WTC11 (cell line): ENCODE results near the gene AIF1. TPM values are rescaled to one million over a fixed set of nuclear protein-coding genes. Genes with fewer than 3 reads are reported as not detected.

Experiments
- ATAC-seq: fragments of 200-7000 bp; cut with Tn5 transposase; 2 replicates; pipeline ENCODE4 v1.10.0; 2021; ENCODE audit warnings: mild to moderate bottlenecking, moderate library complexity
- CTCF ChIA-PET: fragments of 300-600 bp; sonication (Branson Sonifier 250); formaldehyde crosslinking; loops from one replicate; lab custom pipeline; 2021; ENCODE audit warnings: antibody characterized with exemption; lab: Charles Lee
- POLR2A ChIA-PET: fragments of 350-600 bp; sonication (Branson Sonifier 250); formaldehyde crosslinking; loops from one replicate; lab custom pipeline; 2021; ENCODE audit warnings: antibody characterized with exemption; lab: Charles Lee
- DNase-seq: peaks from one replicate; pipeline ENCODE4 v3.0.0; 2021; ENCODE audit warnings: low spot score
- H3K27ac Mint-ChIP-seq: 2 replicates; pipeline ENCODE4 v1.8.0; 2021; ENCODE audit warnings: mixed read lengths
- H3K27me3 Mint-ChIP-seq: 2 replicates; pipeline ENCODE4 v1.8.0; 2021; ENCODE audit warnings: low read depth, mild to moderate bottlenecking, moderate library complexity, mixed read lengths
- H3K36me3 Mint-ChIP-seq: 2 replicates; pipeline ENCODE4 v1.8.0; 2021; ENCODE audit warnings: mixed read lengths
- H3K4me1 Mint-ChIP-seq: 2 replicates; pipeline ENCODE4 v1.8.0; 2022; ENCODE audit warnings: mixed read lengths
- H3K4me3 Mint-ChIP-seq: 2 replicates; pipeline ENCODE4 v1.8.0; 2021; ENCODE audit warnings: mild to moderate bottlenecking, moderate library complexity, mixed read lengths
- H3K9me3 Mint-ChIP-seq: 2 replicates; pipeline ENCODE4 v1.8.0; 2021; ENCODE audit warnings: mixed read lengths
- CREM ChIP-seq: sonication (generic); formaldehyde crosslinking; IDR thresholded peaks from 2 replicates; pipeline ENCODE4 v1.8.1; 2022; ENCODE audit warnings: mild to moderate bottlenecking, missing genetic modification reagents, moderate library complexity
- ESRRA ChIP-seq: sonication (generic); formaldehyde crosslinking; IDR thresholded peaks from 2 replicates; pipeline ENCODE4 v1.8.1; 2022; ENCODE audit warnings: mild to moderate bottlenecking, missing genetic modification reagents, borderline replicate concordance
- ETV6 ChIP-seq: sonication (generic); formaldehyde crosslinking; IDR thresholded peaks from 2 replicates; pipeline ENCODE4 v1.8.1; 2022; ENCODE audit warnings: mild to moderate bottlenecking, missing genetic modification reagents
- FOXP1 ChIP-seq: sonication (generic); formaldehyde crosslinking; IDR thresholded peaks from 2 replicates; pipeline ENCODE4 v1.8.0; 2022; ENCODE audit warnings: missing genetic modification reagents, mild to moderate bottlenecking, moderate library complexity, borderline replicate concordance
- NFYB ChIP-seq: sonication (generic); formaldehyde crosslinking; conservative IDR thresholded peaks from 2 replicates; pipeline ENCODE4 v1.8.0; 2022; ENCODE audit warnings: low read depth, missing genetic modification reagents
- NR3C1 ChIP-seq: sonication (generic); formaldehyde crosslinking; conservative IDR thresholded peaks from 2 replicates; pipeline ENCODE4 v1.8.1; 2023; ENCODE audit warnings: low read depth, mild to moderate bottlenecking, missing genetic modification reagents
- SMAD3 ChIP-seq: sonication (generic); formaldehyde crosslinking; IDR thresholded peaks from 2 replicates; pipeline ENCODE4 v1.8.0; 2022; ENCODE audit warnings: missing genetic modification reagents, mild to moderate bottlenecking, borderline replicate concordance
- SOX15 ChIP-seq: fragments of 250-450 bp; sonication (Bioruptor Pico); IDR thresholded peaks from 2 replicates; pipeline ENCODE4 v1.9.0; 2021; ENCODE audit warnings: mild to moderate bottlenecking
- TEAD1 ChIP-seq: sonication (generic); formaldehyde crosslinking; IDR thresholded peaks from 2 replicates; pipeline ENCODE4 v1.8.0; 2022; ENCODE audit warnings: mild to moderate bottlenecking, missing genetic modification reagents
- ZNF138 ChIP-seq: sonication (generic); formaldehyde crosslinking; conservative IDR thresholded peaks from 2 replicates; pipeline ENCODE4 v1.8.1; 2022; ENCODE audit warnings: mild to moderate bottlenecking, moderate library complexity, missing genetic modification reagents
- ZNF232 ChIP-seq: sonication (generic); formaldehyde crosslinking; IDR thresholded peaks from 2 replicates; pipeline ENCODE4 v1.8.0; 2022; ENCODE audit warnings: mild to moderate bottlenecking, missing genetic modification reagents
- ZNF263 ChIP-seq: sonication (generic); formaldehyde crosslinking; IDR thresholded peaks from 2 replicates; pipeline ENCODE4 v1.8.1; 2022; ENCODE audit warnings: low read depth, mild to moderate bottlenecking, moderate library complexity, missing genetic modification reagents
- ZNF671 ChIP-seq: fragments of 250-450 bp; sonication (Bioruptor Pico); IDR thresholded peaks from 2 replicates; pipeline ENCODE4 v1.8.0; 2021; ENCODE audit warnings: mild to moderate bottlenecking
- total RNA-seq: library from RNA; stranded (reverse); gene quantifications from 3 replicates; pipeline ENCODE4 v1.2.3, GENCODE V29; 2021
- TF ChIP-seq, protein P1 (sequence below): sonication (generic); formaldehyde crosslinking; IDR thresholded peaks from 2 replicates; pipeline ENCODE4 v1.8.0; 2023; ENCODE audit warnings: missing genetic modification reagents, mild to moderate bottlenecking, borderline replicate concordance
- TF ChIP-seq, protein P2 (sequence below): sonication (generic); formaldehyde crosslinking; conservative IDR thresholded peaks from 2 replicates; pipeline ENCODE4 v1.8.1; 2023; ENCODE audit warnings: mild to moderate bottlenecking, low read depth, missing genetic modification reagents, moderate library complexity
- TF ChIP-seq, protein P3 (sequence below): sonication (generic); formaldehyde crosslinking; IDR thresholded peaks from 2 replicates; pipeline ENCODE4 v1.8.0; 2022; ENCODE audit warnings: missing genetic modification reagents

Gene AIF1
- total RNA-seq, 1 experiment from 2014 or later = 5.4 TPM

DNA sequence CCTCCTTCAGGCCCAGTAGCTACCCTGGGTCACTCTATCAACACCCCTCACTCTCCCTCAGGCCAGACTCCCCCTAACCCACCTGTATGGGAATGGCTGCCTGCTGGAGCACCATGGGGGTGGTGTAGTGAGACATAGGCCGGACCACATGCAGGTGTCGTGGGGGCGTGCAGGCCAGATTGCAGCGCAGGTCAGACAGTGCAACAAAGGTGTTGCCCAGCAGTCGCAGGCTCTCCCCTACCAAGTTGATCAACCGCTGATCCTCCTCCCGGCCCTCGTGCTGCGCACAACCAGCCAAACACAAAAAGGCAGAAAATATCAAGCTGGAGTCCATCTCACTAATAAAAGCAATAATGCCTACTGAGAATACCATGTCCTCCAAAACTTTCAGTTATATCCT, 30.3 kb downstream of the AIF1 start (continued):
- TF ChIP-seq, protein P1, sequence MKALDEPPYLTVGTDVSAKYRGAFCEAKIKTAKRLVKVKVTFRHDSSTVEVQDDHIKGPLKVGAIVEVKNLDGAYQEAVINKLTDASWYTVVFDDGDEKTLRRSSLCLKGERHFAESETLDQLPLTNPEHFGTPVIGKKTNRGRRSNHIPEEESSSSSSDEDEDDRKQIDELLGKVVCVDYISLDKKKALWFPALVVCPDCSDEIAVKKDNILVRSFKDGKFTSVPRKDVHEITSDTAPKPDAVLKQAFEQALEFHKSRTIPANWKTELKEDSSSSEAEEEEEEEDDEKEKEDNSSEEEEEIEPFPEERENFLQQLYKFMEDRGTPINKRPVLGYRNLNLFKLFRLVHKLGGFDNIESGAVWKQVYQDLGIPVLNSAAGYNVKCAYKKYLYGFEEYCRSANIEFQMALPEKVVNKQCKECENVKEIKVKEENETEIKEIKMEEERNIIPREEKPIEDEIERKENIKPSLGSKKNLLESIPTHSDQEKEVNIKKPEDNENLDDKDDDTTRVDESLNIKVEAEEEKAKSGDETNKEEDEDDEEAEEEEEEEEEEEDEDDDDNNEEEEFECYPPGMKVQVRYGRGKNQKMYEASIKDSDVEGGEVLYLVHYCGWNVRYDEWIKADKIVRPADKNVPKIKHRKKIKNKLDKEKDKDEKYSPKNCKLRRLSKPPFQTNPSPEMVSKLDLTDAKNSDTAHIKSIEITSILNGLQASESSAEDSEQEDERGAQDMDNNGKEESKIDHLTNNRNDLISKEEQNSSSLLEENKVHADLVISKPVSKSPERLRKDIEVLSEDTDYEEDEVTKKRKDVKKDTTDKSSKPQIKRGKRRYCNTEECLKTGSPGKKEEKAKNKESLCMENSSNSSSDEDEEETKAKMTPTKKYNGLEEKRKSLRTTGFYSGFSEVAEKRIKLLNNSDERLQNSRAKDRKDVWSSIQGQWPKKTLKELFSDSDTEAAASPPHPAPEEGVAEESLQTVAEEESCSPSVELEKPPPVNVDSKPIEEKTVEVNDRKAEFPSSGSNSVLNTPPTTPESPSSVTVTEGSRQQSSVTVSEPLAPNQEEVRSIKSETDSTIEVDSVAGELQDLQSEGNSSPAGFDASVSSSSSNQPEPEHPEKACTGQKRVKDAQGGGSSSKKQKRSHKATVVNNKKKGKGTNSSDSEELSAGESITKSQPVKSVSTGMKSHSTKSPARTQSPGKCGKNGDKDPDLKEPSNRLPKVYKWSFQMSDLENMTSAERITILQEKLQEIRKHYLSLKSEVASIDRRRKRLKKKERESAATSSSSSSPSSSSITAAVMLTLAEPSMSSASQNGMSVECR = no peak
- TF ChIP-seq ESRRA (CRISPR knock-in tag) (no peak), ZNF232 (CRISPR knock-in tag) (no peak), ZNF263 (CRISPR knock-in tag) (no peak), CREM (CRISPR knock-in tag) (no peak), ZNF138 (CRISPR knock-in tag) (no peak)

DNA sequence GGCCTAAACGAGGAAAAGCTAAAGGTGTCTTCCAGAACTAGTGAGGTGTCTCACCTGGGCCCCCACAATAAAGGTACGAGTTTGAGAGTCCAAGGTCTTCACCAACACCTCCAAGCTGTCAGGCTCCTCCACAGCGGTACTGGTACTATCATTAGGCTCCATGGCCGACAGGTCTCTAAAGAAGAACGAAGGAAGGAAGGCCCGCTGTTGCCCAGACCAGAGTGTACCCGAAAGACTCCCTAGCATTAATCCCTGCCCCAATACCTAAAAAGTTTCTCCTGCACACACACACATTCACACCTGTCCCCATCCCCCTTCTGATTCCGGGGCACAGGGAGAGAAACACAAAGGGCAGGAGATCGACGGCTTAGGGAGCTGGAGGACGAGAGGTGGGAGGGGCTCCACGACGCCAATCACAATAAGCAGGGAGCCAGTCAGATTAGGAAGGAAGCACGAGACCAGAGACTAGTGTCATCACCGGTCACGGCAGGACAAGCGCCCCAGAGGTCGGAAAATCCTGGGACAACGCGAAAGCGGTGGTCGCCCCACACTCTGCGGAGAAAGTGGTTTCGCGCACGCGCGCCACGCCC, 36.7 kb downstream of the AIF1 start:
- Mint-ChIP-seq H3K4me1 (peaks cover 20% of the 10 kb centered on the region), H3K36me3 (peaks cover 39% of the 10 kb centered on the region), H3K4me3 (peak overlapping the region; percentile 91), H3K27me3 (no peaks in the 10 kb centered on the region), H3K27ac (peak overlapping the region; percentile 100), H3K9me3 (no peaks in the 10 kb centered on the region)
- CTCF ChIA-PET = interaction anchor here (0.7 to 2.3 kb wide), 11 partner anchors 8 to 179 kb away, joined by 3 to 14 read pairs (median 4); partner anchors contain the start of genes ATP6V1G2, C6orf47 and GPANK1
- POLR2A ChIA-PET = interaction anchor here (0.8 to 2.1 kb wide), 12 partner anchors 9 to 176 kb away, joined by 3 to 11 read pairs (median 4); partner anchors contain the start of genes C6orf47, CLIC1, DDAH2 and DDX39B
- ATAC-seq (peak; percentile 57), DNase-seq (peak; percentile 67)
- TF ChIP-seq NR3C1 (CRISPR knock-in tag) (no peak), ZNF671 (CRISPR knock-in tag) (no peak), NFYB (CRISPR knock-in tag) (peak; percentile 5; the same call in 1 of the 2 replicates)

DNA sequence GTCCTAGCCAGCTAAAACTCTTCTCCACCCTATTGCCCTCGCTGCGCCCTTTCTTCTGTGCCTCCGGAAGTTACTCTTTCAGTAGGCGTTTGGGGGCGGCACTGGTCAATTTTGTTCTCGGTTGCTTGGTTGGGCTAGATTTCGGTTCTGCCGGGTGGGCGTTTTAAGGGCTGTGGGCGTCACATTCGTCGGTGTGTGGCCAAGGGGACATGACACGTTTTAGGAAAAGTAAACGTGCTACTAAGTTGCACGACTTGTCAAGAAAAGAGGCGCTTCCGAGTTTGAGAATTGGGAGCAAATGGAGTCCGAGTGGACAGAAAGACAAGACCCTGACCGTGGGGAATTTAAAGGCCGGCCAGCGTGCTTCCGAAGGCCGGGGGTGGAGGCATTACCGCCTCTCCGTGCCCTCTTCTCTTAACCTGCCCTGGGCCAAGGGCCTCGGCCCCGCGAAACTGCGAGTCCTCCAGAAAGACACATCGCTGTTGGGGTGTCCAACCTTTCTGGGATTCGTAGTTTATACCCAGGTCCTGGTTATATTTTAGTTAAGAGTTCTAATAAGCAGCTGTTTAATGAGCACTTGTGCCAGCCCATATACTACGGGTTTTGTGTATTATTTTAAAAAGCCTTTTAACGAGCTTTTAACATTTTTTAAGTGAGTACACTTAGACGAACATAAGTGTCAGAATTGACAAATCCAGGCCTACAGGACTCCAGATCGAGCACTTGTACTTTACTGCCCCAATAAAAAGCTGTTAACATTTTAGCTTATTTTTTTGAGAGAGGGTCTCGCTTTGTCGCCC, 38.1 kb downstream of the AIF1 start:
- TF ChIP-seq ETV6 (CRISPR knock-in tag) (peak; percentile 10; the same call in 1 of the 2 replicates), TEAD1 (CRISPR knock-in tag) (no peak), SMAD3 (CRISPR knock-in tag) (no peak), NR3C1 (CRISPR knock-in tag) (no peak), FOXP1 (CRISPR knock-in tag) (no peak), SOX15 (CRISPR knock-in tag) (no peak)
- TF ChIP-seq, protein P2, sequence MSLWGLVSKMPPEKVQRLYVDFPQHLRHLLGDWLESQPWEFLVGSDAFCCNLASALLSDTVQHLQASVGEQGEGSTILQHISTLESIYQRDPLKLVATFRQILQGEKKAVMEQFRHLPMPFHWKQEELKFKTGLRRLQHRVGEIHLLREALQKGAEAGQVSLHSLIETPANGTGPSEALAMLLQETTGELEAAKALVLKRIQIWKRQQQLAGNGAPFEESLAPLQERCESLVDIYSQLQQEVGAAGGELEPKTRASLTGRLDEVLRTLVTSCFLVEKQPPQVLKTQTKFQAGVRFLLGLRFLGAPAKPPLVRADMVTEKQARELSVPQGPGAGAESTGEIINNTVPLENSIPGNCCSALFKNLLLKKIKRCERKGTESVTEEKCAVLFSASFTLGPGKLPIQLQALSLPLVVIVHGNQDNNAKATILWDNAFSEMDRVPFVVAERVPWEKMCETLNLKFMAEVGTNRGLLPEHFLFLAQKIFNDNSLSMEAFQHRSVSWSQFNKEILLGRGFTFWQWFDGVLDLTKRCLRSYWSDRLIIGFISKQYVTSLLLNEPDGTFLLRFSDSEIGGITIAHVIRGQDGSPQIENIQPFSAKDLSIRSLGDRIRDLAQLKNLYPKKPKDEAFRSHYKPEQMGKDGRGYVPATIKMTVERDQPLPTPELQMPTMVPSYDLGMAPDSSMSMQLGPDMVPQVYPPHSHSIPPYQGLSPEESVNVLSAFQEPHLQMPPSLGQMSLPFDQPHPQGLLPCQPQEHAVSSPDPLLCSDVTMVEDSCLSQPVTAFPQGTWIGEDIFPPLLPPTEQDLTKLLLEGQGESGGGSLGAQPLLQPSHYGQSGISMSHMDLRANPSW (CRISPR knock-in tag) = no peak
- TF ChIP-seq, protein P3, sequence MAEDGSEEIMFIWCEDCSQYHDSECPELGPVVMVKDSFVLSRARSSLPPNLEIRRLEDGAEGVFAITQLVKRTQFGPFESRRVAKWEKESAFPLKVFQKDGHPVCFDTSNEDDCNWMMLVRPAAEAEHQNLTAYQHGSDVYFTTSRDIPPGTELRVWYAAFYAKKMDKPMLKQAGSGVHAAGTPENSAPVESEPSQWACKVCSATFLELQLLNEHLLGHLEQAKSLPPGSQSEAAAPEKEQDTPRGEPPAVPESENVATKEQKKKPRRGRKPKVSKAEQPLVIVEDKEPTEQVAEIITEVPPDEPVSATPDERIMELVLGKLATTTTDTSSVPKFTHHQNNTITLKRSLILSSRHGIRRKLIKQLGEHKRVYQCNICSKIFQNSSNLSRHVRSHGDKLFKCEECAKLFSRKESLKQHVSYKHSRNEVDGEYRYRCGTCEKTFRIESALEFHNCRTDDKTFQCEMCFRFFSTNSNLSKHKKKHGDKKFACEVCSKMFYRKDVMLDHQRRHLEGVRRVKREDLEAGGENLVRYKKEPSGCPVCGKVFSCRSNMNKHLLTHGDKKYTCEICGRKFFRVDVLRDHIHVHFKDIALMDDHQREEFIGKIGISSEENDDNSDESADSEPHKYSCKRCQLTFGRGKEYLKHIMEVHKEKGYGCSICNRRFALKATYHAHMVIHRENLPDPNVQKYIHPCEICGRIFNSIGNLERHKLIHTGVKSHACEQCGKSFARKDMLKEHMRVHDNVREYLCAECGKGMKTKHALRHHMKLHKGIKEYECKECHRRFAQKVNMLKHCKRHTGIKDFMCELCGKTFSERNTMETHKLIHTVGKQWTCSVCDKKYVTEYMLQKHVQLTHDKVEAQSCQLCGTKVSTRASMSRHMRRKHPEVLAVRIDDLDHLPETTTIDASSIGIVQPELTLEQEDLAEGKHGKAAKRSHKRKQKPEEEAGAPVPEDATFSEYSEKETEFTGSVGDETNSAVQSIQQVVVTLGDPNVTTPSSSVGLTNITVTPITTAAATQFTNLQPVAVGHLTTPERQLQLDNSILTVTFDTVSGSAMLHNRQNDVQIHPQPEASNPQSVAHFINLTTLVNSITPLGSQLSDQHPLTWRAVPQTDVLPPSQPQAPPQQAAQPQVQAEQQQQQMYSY = no peak
- peak; percentile 79 for ATAC-seq
- Mint-ChIP-seq H3K4me3 (peak overlapping the region; percentile 91), H3K27me3 (no peaks in the 10 kb centered on the region), H3K36me3 (peaks cover 26% of the 10 kb centered on the region), H3K4me1 (peaks cover 20% of the 10 kb centered on the region), H3K27ac (peak overlapping the region; percentile 100), H3K9me3 (no peaks in the 10 kb centered on the region)
- DNase-seq = peak; percentile 81
- ChIA-PET CTCF (interaction anchor here (0.6 to 2.3 kb wide), 8 partner anchors 8 to 210 kb away, joined by 3 to 14 read pairs (median 5); partner anchors contain the start of genes C6orf47, GPANK1 and NEU1), POLR2A (interaction anchor here (0.6 to 2.1 kb wide), 11 partner anchors 8 to 210 kb away, joined by 3 to 11 read pairs (median 4); partner anchors contain the start of genes ATP6V1G2, C6orf47, DDAH2 and DDX39B)
